ENCODE results near the gene FOXL2.

Gene FOXL2

DNA sequence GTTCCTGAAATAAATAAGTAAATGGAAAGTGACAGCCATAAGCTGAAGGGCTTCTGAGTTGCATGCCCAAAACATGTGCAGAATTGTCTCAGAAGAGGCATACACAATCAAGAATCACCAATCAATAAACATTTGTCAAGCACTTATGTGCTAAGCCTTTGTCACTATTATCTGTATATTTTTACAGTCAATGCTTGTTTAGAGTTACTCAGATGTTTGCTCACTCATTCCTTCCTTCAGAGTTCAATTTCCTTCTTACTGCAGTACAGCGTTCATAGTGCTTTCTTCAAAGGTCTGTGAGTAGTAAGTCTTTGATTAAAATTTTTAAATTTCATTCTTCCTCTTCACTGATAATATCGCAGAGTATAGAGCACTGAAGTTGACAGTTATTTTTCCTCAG, 17.3 kb upstream of the FOXL2 start:
- DNase-seq: no peak
- Histone ChIP-seq H3K9me3 (ENCODE audit: severe bottlenecking) (peaks cover 7% of the 10 kb centered on the region), H3K27ac (no peak overlapping the region), H3K36me3 (no peaks in the 10 kb centered on the region), H3K4me3 (ENCODE audit: low read depth, low read length) (no peak overlapping the region), H3K27me3 (ENCODE audit: insufficient read depth, low read depth, severe bottlenecking) (no peaks in the 10 kb centered on the region)
- TF ChIP-seq, protein P1, sequence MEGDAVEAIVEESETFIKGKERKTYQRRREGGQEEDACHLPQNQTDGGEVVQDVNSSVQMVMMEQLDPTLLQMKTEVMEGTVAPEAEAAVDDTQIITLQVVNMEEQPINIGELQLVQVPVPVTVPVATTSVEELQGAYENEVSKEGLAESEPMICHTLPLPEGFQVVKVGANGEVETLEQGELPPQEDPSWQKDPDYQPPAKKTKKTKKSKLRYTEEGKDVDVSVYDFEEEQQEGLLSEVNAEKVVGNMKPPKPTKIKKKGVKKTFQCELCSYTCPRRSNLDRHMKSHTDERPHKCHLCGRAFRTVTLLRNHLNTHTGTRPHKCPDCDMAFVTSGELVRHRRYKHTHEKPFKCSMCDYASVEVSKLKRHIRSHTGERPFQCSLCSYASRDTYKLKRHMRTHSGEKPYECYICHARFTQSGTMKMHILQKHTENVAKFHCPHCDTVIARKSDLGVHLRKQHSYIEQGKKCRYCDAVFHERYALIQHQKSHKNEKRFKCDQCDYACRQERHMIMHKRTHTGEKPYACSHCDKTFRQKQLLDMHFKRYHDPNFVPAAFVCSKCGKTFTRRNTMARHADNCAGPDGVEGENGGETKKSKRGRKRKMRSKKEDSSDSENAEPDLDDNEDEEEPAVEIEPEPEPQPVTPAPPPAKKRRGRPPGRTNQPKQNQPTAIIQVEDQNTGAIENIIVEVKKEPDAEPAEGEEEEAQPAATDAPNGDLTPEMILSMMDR (IDR thresholded peaks at IDR 0.05; ENCODE audit: low read depth, low read length): no peak

DNA sequence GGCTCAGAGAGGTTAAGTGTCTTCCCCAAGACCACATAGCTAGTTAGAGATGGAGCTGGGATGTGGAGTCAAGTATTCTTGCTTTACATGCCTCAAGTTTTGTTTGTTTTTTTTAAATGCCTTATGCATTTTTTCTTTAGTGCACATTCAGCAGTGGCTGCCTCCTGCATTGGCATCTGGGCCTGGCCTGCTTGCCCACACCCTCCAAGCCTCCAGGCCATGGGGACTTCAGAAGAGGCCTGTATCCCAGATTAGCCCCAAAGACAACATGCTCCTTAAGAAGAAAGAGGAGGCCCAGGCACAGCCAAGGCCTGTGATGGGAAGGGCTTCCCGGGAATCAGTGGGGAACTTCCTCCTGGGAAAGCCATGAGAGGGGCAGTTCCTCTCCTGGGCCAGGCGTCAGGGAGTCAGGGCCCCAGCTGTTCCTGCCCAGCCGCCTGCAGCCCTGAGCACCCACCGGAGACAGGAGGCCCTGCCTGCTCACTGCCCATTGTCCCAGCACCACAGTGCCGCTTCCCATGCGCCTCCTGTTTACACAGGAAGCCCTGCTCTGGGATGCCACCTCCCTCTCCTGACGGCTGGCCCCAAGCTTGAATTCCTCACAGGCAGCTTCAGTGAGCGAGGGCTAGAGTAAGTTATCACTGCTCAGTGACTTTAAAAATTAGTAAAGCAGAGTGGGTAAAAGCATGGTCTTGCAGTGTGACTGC, 16.1 kb upstream of the FOXL2 start:
- Histone ChIP-seq H3K27me3 (ENCODE audit: insufficient read depth, low read depth, severe bottlenecking) (no peaks in the 10 kb centered on the region), H3K4me3 (ENCODE audit: low read depth, low read length) (no peak overlapping the region), H3K36me3 (no peaks in the 10 kb centered on the region), H3K27ac (no peak overlapping the region), H3K9me3 (ENCODE audit: severe bottlenecking) (peaks cover 7% of the 10 kb centered on the region)
- TF ChIP-seq, protein P1 (IDR thresholded peaks at IDR 0.05; ENCODE audit: low read depth, low read length): no peak
- DNase-seq: no peak

DNA sequence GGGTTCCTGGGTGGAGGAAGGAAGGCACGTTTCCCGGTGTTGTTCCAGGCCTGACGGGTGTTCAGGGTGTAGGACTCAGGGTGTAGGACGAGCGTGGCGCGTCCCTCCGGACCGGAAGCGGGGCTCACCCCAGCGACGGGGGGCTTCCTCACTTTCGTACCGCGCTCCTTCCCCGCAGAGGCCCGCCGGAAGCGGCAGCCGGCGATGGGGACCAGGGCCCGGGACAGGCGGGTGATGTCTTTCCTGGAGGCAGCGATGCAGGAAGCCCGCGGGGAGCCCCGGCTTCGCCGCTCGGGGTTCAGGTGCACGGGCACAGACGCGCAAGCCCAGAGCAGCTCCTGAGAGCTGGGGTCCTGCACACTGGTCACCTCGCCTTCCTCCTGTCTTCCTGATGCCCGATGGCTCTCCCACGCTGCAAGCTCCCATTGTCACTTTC, 13.5 kb upstream of the FOXL2 start:
- Histone ChIP-seq H3K36me3 (no peaks in the 10 kb centered on the region), H3K27me3 (ENCODE audit: insufficient read depth, low read depth, severe bottlenecking) (no peaks in the 10 kb centered on the region), H3K4me3 (ENCODE audit: low read depth, low read length) (no peak overlapping the region), H3K9me3 (ENCODE audit: severe bottlenecking) (peaks cover 7% of the 10 kb centered on the region), H3K27ac (no peak overlapping the region)
- DNase-seq: no peak
- TF ChIP-seq, protein P1 (IDR thresholded peaks at IDR 0.05; ENCODE audit: low read depth, low read length): no peak

DNA sequence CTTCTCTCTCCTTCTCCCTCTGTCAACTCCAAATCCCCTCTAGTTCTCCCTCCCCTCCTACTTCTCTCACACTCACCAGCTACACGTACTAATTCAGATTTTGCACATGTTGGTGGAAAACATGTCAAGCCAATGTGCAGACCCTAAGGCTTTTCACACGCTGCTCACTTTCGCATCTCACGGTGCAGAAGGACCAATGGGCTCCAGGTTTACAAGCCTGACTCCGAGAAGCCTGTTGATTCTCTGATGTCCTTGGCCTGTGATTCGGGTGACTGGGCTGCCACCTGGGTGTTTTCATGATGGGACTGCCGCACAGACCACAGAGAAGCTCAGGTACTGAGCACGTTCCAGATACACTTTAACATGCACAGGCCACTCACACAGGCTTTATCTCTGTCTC, 3.8 kb upstream of the FOXL2 start:
- TF ChIP-seq, protein P1 (IDR thresholded peaks at IDR 0.05; ENCODE audit: low read depth, low read length): no peak
- Histone ChIP-seq H3K36me3 (no peaks in the 10 kb centered on the region), H3K27ac (no peak overlapping the region), H3K4me3 (ENCODE audit: low read depth, low read length) (no peak overlapping the region), H3K9me3 (ENCODE audit: severe bottlenecking) (no peaks in the 10 kb centered on the region), H3K27me3 (ENCODE audit: insufficient read depth, low read depth, severe bottlenecking) (no peaks in the 10 kb centered on the region)
- no peak for DNase-seq

DNA sequence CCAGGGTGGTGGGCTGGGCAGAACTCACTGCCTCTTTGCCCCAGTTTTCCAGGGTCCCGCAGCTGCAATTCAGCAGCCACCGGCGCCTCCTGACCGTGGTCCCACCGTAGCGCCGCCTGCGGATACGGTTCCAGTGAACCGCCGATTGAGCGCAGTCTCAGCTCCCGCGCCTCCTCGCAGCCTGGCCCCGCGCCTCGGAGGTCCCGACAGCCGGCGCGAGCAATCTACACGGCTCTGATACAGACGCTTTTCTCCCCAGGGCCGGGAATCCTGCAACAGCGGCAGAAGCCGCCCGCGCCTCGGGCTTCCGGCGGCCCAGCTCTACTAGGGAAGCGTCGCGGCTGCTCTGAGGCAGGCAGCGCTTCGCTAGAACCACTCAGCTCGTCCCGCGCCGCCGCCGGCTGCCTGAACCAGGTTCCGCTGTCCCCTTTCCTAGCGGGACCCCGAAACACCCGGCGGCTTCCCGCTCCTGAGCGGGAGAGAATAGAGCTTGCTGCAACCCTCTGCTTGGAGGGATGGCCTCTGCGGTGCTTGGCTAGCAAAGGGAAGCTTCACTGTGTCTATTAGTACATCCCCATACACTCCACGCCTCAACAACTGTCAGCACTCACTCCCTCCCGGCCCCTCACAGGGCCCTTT, 3.2 kb upstream of the FOXL2 start:
- no peak overlapping the region for H3K4me3 ChIP-seq (ENCODE audit: low read depth, low read length)

More for the DNA sequence above, 3.2 kb upstream of the FOXL2 start:
- H3K27ac ChIP-seq: no peak overlapping the region
- no peaks in the 10 kb centered on the region for H3K27me3 ChIP-seq (ENCODE audit: insufficient read depth, low read depth, severe bottlenecking)
- peaks cover under 1% of the 10 kb centered on the region for H3K9me3 ChIP-seq (ENCODE audit: severe bottlenecking)
- no peaks in the 10 kb centered on the region for H3K36me3 ChIP-seq
- no peak for DNase-seq
- TF ChIP-seq, protein P1 (IDR thresholded peaks at IDR 0.05; ENCODE audit: low read depth, low read length): no peak
